ENCODE data around the gene CLPSL1. TPM values are rescaled to one million over a fixed set of nuclear protein-coding genes. Genes with fewer than 3 reads are reported as not detected.
"Not testable (repeated sequence)": the region's sequence is repeated elsewhere in the genome, so short reads cannot be mapped to it uniquely, and the experiment has no call there.

Gene CLPSL1
- not detected for polyA plus RNA-seq (2012; ENCODE audit: missing spikeins)

- DNase-seq (ENCODE audit: insufficient read length) (no peak), FAIRE-seq (no peak)
- no peak for TF ChIP-seq TAF1 (IDR thresholded peaks at IDR 0.05; ENCODE audit: borderline replicate concordance, low read depth, low read length)
- no peak for TF ChIP-seq POLR2AphosphoS5 (IDR thresholded peaks at IDR 0.05; ENCODE audit: low read depth, low read length)
- no peak for TF ChIP-seq POLR2A (IDR thresholded peaks at IDR 0.05; ENCODE audit: low read depth, low read length)
Observed at GRCh38 chr6:35780719-35781118, at the start of gene CLPSL1. CLPSL1 (plus strand) TSS chr6:35781019; CDS start chr6:35781111, 92 bp downstream.

GRCh38 chr6:35731414-35731735 lies 49.4 kb upstream of the CLPSL1 start:
- peak; percentile 69 for FAIRE-seq
- TF ChIP-seq POLR2A (IDR thresholded peaks at IDR 0.05; ENCODE audit: low read depth, low read length) (peak; percentile 70; the same call in 1 of the 2 replicates), TAF1 (IDR thresholded peaks at IDR 0.05; ENCODE audit: borderline replicate concordance, low read depth, low read length) (no peak)
- DNase-seq (ENCODE audit: insufficient read length): peak; percentile 88

- FAIRE-seq (peak; percentile 81), DNase-seq (ENCODE audit: insufficient read length) (peak; percentile 94)
- TF ChIP-seq TAF1 (IDR thresholded peaks at IDR 0.05; ENCODE audit: borderline replicate concordance, low read depth, low read length) (no peak), POLR2A (IDR thresholded peaks at IDR 0.05; ENCODE audit: low read depth, low read length) (peak; percentile 30; the same call in 1 of the 2 replicates), POLR2AphosphoS5 (IDR thresholded peaks at IDR 0.05; ENCODE audit: low read depth, low read length) (peak; percentile 66; the same call in 1 of the 2 replicates)
Observed at GRCh38 chr6:35731736-35732532, 48.9 kb upstream of the CLPSL1 start.

GRCh38 chr6:35733633-35734032 lies 47.2 kb upstream of the CLPSL1 start:
- FAIRE-seq (no peak), DNase-seq (ENCODE audit: insufficient read length) (no peak)
- no peak for TF ChIP-seq POLR2A (IDR thresholded peaks at IDR 0.05; ENCODE audit: low read depth, low read length)

GRCh38 chr6:35734319-35734718 lies 46.5 kb upstream of the CLPSL1 start:
- DNase-seq (ENCODE audit: insufficient read length); FAIRE-seq: not testable (repeated sequence)

GRCh38 chr6:35735452-35735851 lies 45.4 kb upstream of the CLPSL1 start:
- no peak for FAIRE-seq
- no peak for TF ChIP-seq TAF1 (IDR thresholded peaks at IDR 0.05; ENCODE audit: borderline replicate concordance, low read depth, low read length)

GRCh38 chr6:35736253-35736894 lies 44.4 kb upstream of the CLPSL1 start:
- FAIRE-seq (peak; percentile 51), DNase-seq (ENCODE audit: insufficient read length) (peak; percentile 71)
- TF ChIP-seq POLR2A (IDR thresholded peaks at IDR 0.05; ENCODE audit: low read depth, low read length) (no peak), POLR2AphosphoS5 (IDR thresholded peaks at IDR 0.05; ENCODE audit: low read depth, low read length) (no peak), TAF1 (IDR thresholded peaks at IDR 0.05; ENCODE audit: borderline replicate concordance, low read depth, low read length) (no peak)

More at GRCh38 chr6:35735452-35735851, 45.4 kb upstream of the CLPSL1 start:
- no peak for DNase-seq (ENCODE audit: insufficient read length)

GRCh38 chr6:35736982-35737412 lies 43.8 kb upstream of the CLPSL1 start, which contains the start of gene ARMC12:
ARMC12 (plus strand) TSS chr6:35737032; CDS start chr6:35737109, 77 bp downstream.
- no peak for FAIRE-seq
- TF ChIP-seq POLR2AphosphoS5 (IDR thresholded peaks at IDR 0.05; ENCODE audit: low read depth, low read length): no peak
- TF ChIP-seq POLR2A (IDR thresholded peaks at IDR 0.05; ENCODE audit: low read depth, low read length): no peak
- TF ChIP-seq TAF1 (IDR thresholded peaks at IDR 0.05; ENCODE audit: borderline replicate concordance, low read depth, low read length): no peak
- no peak for DNase-seq (ENCODE audit: insufficient read length)

GRCh38 chr6:35737413-35738211 lies 43.2 kb upstream of the CLPSL1 start:
- TF ChIP-seq POLR2A (IDR thresholded peaks at IDR 0.05; ENCODE audit: low read depth, low read length) (no peak), TAF1 (IDR thresholded peaks at IDR 0.05; ENCODE audit: borderline replicate concordance, low read depth, low read length) (no peak), POLR2AphosphoS5 (IDR thresholded peaks at IDR 0.05; ENCODE audit: low read depth, low read length) (no peak)
- DNase-seq (ENCODE audit: insufficient read length) (peak; percentile 50), FAIRE-seq (peak; percentile 57)

GRCh38 chr6:35739645-35740524 lies 40.9 kb upstream of the CLPSL1 start:
- no peak for FAIRE-seq

GRCh38 chr6:35742842-35743241 lies 38.0 kb upstream of the CLPSL1 start:
- FAIRE-seq (no peak), DNase-seq (ENCODE audit: insufficient read length) (no peak)
- TF ChIP-seq POLR2AphosphoS5 (IDR thresholded peaks at IDR 0.05; ENCODE audit: low read depth, low read length) (no peak), TAF1 (IDR thresholded peaks at IDR 0.05; ENCODE audit: borderline replicate concordance, low read depth, low read length) (no peak), POLR2A (IDR thresholded peaks at IDR 0.05; ENCODE audit: low read depth, low read length) (no peak)

More at GRCh38 chr6:35739645-35740524, 40.9 kb upstream of the CLPSL1 start:
- DNase-seq (ENCODE audit: insufficient read length): no peak
- TF ChIP-seq TAF1 (IDR thresholded peaks at IDR 0.05; ENCODE audit: borderline replicate concordance, low read depth, low read length) (no peak), POLR2AphosphoS5 (IDR thresholded peaks at IDR 0.05; ENCODE audit: low read depth, low read length) (no peak), POLR2A (IDR thresholded peaks at IDR 0.05; ENCODE audit: low read depth, low read length) (no peak)

All from GM12892 (cell line).